Measurements from ENCODE around the gene SRPRB.

Gene SRPRB

GRCh38 chr3:133857767-133858166 is 52.2 kb downstream of the SRPRB start:
- no peak overlapping the region for H3K4me3 ChIP-seq (ENCODE audit: low read length)
- H3K27ac ChIP-seq (ENCODE audit: low read length), result no peak overlapping the region
- no peaks in the 10 kb centered on the region for H3K9me3 ChIP-seq (ENCODE audit: control insufficient read depth, insufficient read depth, low read length)
- H3K27me3 ChIP-seq (ENCODE audit: control insufficient read depth, insufficient read depth, low read length), result no peaks in the 10 kb centered on the region
- WGBS (ENCODE audit: insufficient coverage, insufficient read length), result no CpG with 5 or more reads among the region's 8 CpGs
- peaks cover 5% of the 10 kb centered on the region for H3K4me1 ChIP-seq (ENCODE audit: control insufficient read depth, insufficient read depth, low read length)
- no peaks in the 10 kb centered on the region for H3K36me3 ChIP-seq (ENCODE audit: control insufficient read depth, insufficient read depth, low read length)
- DNase-seq (ENCODE audit: low read depth, low spot score), result no peak

- no CpG with 5 or more reads among the region's 12 CpGs for WGBS (ENCODE audit: insufficient coverage, insufficient read length)
- no peaks in the 10 kb centered on the region for H3K27me3 ChIP-seq (ENCODE audit: control insufficient read depth, insufficient read depth, low read length)
- H3K27ac ChIP-seq (ENCODE audit: low read length), result no peak overlapping the region
- peaks cover 3% of the 10 kb centered on the region; the same call in 1 of the 2 replicates for H3K4me1 ChIP-seq (ENCODE audit: control insufficient read depth, insufficient read depth, low read length)
- H3K9me3 ChIP-seq (ENCODE audit: control insufficient read depth, insufficient read depth, low read length), result no peaks in the 10 kb centered on the region
- no peak overlapping the region for H3K4me3 ChIP-seq (ENCODE audit: low read length)
- H3K36me3 ChIP-seq (ENCODE audit: control insufficient read depth, insufficient read depth, low read length), result no peaks in the 10 kb centered on the region
- no peak for DNase-seq (ENCODE audit: low read depth, low spot score)
Measured at GRCh38 chr3:133859381-133860234, 54.0 kb downstream of the SRPRB start.

GRCh38 chr3:133860519-133860918 is 54.9 kb downstream of the SRPRB start:
- WGBS (ENCODE audit: insufficient coverage, insufficient read length), result no CpG with 5 or more reads among the region's 5 CpGs
- Histone ChIP-seq H3K27ac (ENCODE audit: low read length) (no peak overlapping the region), H3K4me3 (ENCODE audit: low read length) (no peak overlapping the region), H3K4me1 (ENCODE audit: control insufficient read depth, insufficient read depth, low read length) (no peaks in the 10 kb centered on the region), H3K27me3 (ENCODE audit: control insufficient read depth, insufficient read depth, low read length) (no peaks in the 10 kb centered on the region), H3K36me3 (ENCODE audit: control insufficient read depth, insufficient read depth, low read length) (no peaks in the 10 kb centered on the region), H3K9me3 (ENCODE audit: control insufficient read depth, insufficient read depth, low read length) (no peaks in the 10 kb centered on the region)
- DNase-seq (ENCODE audit: low read depth, low spot score), result no peak

- Histone ChIP-seq H3K27me3 (ENCODE audit: control insufficient read depth, insufficient read depth, low read length) (no peaks in the 10 kb centered on the region), H3K4me3 (ENCODE audit: low read length) (no peak overlapping the region), H3K4me1 (ENCODE audit: control insufficient read depth, insufficient read depth, low read length) (no peaks in the 10 kb centered on the region), H3K9me3 (ENCODE audit: control insufficient read depth, insufficient read depth, low read length) (no peaks in the 10 kb centered on the region), H3K27ac (ENCODE audit: low read length) (no peak overlapping the region), H3K36me3 (ENCODE audit: control insufficient read depth, insufficient read depth, low read length) (no peaks in the 10 kb centered on the region)
- no peak for DNase-seq (ENCODE audit: low read depth, low spot score)
- no CpG with 5 or more reads among the region's 4 CpGs for WGBS (ENCODE audit: insufficient coverage, insufficient read length)
Measured at GRCh38 chr3:133862161-133862560, 56.5 kb downstream of the SRPRB start.

GRCh38 chr3:133863911-133864310 is 58.3 kb downstream of the SRPRB start:
- DNase-seq (ENCODE audit: low read depth, low spot score), result no peak
- no peak overlapping the region for H3K4me3 ChIP-seq (ENCODE audit: low read length)
- H3K27me3 ChIP-seq (ENCODE audit: control insufficient read depth, insufficient read depth, low read length), result no peaks in the 10 kb centered on the region
- H3K4me1 ChIP-seq (ENCODE audit: control insufficient read depth, insufficient read depth, low read length), result no peaks in the 10 kb centered on the region; the same call in 1 of the 2 replicates
- no CpG with 5 or more reads among the region's 11 CpGs for WGBS (ENCODE audit: insufficient coverage, insufficient read length)
- H3K9me3 ChIP-seq (ENCODE audit: control insufficient read depth, insufficient read depth, low read length), result no peaks in the 10 kb centered on the region
- no peak overlapping the region for H3K27ac ChIP-seq (ENCODE audit: low read length)
- no peaks in the 10 kb centered on the region for H3K36me3 ChIP-seq (ENCODE audit: control insufficient read depth, insufficient read depth, low read length)

GRCh38 chr3:133864616-133865015 is 59.0 kb downstream of the SRPRB start:
- Histone ChIP-seq H3K27ac (ENCODE audit: low read length) (no peak overlapping the region), H3K4me1 (ENCODE audit: control insufficient read depth, insufficient read depth, low read length) (no peaks in the 10 kb centered on the region; the same call in 1 of the 2 replicates), H3K27me3 (ENCODE audit: control insufficient read depth, insufficient read depth, low read length) (no peaks in the 10 kb centered on the region), H3K9me3 (ENCODE audit: control insufficient read depth, insufficient read depth, low read length) (no peaks in the 10 kb centered on the region), H3K36me3 (ENCODE audit: control insufficient read depth, insufficient read depth, low read length) (no peaks in the 10 kb centered on the region), H3K4me3 (ENCODE audit: low read length) (no peak overlapping the region)
- DNase-seq (ENCODE audit: low read depth, low spot score), result no peak
- WGBS (ENCODE audit: insufficient coverage, insufficient read length), result no CpG with 5 or more reads among the region's 7 CpGs

- Histone ChIP-seq H3K27ac (ENCODE audit: low read length) (no peak overlapping the region), H3K4me1 (ENCODE audit: control insufficient read depth, insufficient read depth, low read length) (no peaks in the 10 kb centered on the region; the same call in 1 of the 2 replicates), H3K27me3 (ENCODE audit: control insufficient read depth, insufficient read depth, low read length) (no peaks in the 10 kb centered on the region), H3K4me3 (ENCODE audit: low read length) (no peak overlapping the region), H3K9me3 (ENCODE audit: control insufficient read depth, insufficient read depth, low read length) (no peaks in the 10 kb centered on the region), H3K36me3 (ENCODE audit: control insufficient read depth, insufficient read depth, low read length) (no peaks in the 10 kb centered on the region)
- DNase-seq (ENCODE audit: low read depth, low spot score), result no peak
- no CpG with 5 or more reads among the region's 5 CpGs for WGBS (ENCODE audit: insufficient coverage, insufficient read length)
Measured at GRCh38 chr3:133865136-133865855, 59.7 kb downstream of the SRPRB start.

GRCh38 chr3:133866141-133866540 is 60.5 kb downstream of the SRPRB start:
- no peak overlapping the region for H3K27ac ChIP-seq (ENCODE audit: low read length)
- no CpG with 5 or more reads among the region's 3 CpGs for WGBS (ENCODE audit: insufficient coverage, insufficient read length)
- H3K27me3 ChIP-seq (ENCODE audit: control insufficient read depth, insufficient read depth, low read length), result no peaks in the 10 kb centered on the region
- no peak overlapping the region for H3K4me3 ChIP-seq (ENCODE audit: low read length)
- H3K9me3 ChIP-seq (ENCODE audit: control insufficient read depth, insufficient read depth, low read length), result no peaks in the 10 kb centered on the region
- H3K36me3 ChIP-seq (ENCODE audit: control insufficient read depth, insufficient read depth, low read length), result no peaks in the 10 kb centered on the region
- no peak for DNase-seq (ENCODE audit: low read depth, low spot score)
- H3K4me1 ChIP-seq (ENCODE audit: control insufficient read depth, insufficient read depth, low read length), result no peaks in the 10 kb centered on the region; the same call in 1 of the 2 replicates

GRCh38 chr3:133868186-133868585 is 62.6 kb downstream of the SRPRB start:
- DNase-seq (ENCODE audit: low read depth, low spot score), result no peak
- H3K4me3 ChIP-seq (ENCODE audit: low read length), result no peak overlapping the region
- no peak overlapping the region for H3K27ac ChIP-seq (ENCODE audit: low read length)
- H3K9me3 ChIP-seq (ENCODE audit: control insufficient read depth, insufficient read depth, low read length), result no peaks in the 10 kb centered on the region
- H3K4me1 ChIP-seq (ENCODE audit: control insufficient read depth, insufficient read depth, low read length), result peaks cover 2% of the 10 kb centered on the region; the same call in 1 of the 2 replicates
- H3K36me3 ChIP-seq (ENCODE audit: control insufficient read depth, insufficient read depth, low read length), result no peaks in the 10 kb centered on the region
- no CpG with 5 or more reads among the region's 8 CpGs for WGBS (ENCODE audit: insufficient coverage, insufficient read length)
- no peaks in the 10 kb centered on the region for H3K27me3 ChIP-seq (ENCODE audit: control insufficient read depth, insufficient read depth, low read length)

GRCh38 chr3:133868758-133869475 is 63.3 kb downstream of the SRPRB start:
- no peak overlapping the region for H3K4me3 ChIP-seq (ENCODE audit: low read length)
- H3K27me3 ChIP-seq (ENCODE audit: control insufficient read depth, insufficient read depth, low read length), result no peaks in the 10 kb centered on the region
- no peak for DNase-seq (ENCODE audit: low read depth, low spot score)
- no peaks in the 10 kb centered on the region for H3K9me3 ChIP-seq (ENCODE audit: control insufficient read depth, insufficient read depth, low read length)
- no peak overlapping the region for H3K27ac ChIP-seq (ENCODE audit: low read length)
- peaks cover 2% of the 10 kb centered on the region; the same call in 1 of the 2 replicates for H3K4me1 ChIP-seq (ENCODE audit: control insufficient read depth, insufficient read depth, low read length)
- H3K36me3 ChIP-seq (ENCODE audit: control insufficient read depth, insufficient read depth, low read length), result no peaks in the 10 kb centered on the region
- no CpG with 5 or more reads among the region's 7 CpGs for WGBS (ENCODE audit: insufficient coverage, insufficient read length)
